ENCODE results near the gene TSPEAR. TPM values are rescaled to one million over a fixed set of nuclear protein-coding genes. Genes with fewer than 3 reads are reported as not detected.

The TSPEAR gene
- polyA plus RNA-seq, 12 donors, result 0.05 to 9.3 (median 0.18) TPM; not detected in 3

DNA sequence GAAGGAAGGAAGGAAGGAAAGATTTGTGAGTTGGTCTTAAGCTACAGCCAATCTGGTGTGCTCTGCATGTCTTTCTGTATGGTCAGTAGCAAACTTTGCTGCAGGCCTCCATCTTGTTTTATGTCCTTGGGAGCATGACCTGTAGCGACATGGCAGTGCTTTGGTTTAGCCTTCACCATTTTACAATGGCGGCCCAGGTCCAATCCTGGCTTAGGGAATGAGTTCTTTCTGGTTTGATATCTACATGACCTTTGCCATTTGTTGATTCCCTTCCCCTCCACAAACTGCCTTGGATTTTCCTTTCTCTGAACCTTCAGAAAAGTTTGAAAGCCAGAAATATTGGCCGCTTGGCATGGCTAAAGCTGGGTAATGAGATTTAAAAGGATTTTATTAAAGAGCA is 30.5 kb upstream of the TSPEAR start:
- no peak for DNase-seq

DNA sequence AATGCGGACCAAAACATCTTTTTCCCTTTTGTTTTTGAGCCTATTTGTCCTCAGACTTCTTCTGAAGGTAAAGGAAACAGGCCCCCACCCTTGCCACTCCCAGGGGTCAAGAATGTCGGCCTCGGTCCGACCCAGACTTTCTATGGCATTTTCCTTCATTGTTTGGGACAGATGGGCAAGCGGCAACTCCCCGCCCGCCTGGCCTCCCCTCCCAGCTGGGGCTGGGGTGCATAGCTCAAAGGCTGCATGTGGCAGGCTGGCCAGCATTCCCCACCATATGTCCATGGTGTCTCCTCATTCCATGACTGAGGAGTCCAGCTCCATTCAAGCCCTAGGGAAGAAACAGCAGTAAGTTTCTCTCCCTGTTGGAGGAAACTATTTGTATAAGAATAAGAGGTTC is 29.4 kb upstream of the TSPEAR start:
- no peak for DNase-seq

DNA sequence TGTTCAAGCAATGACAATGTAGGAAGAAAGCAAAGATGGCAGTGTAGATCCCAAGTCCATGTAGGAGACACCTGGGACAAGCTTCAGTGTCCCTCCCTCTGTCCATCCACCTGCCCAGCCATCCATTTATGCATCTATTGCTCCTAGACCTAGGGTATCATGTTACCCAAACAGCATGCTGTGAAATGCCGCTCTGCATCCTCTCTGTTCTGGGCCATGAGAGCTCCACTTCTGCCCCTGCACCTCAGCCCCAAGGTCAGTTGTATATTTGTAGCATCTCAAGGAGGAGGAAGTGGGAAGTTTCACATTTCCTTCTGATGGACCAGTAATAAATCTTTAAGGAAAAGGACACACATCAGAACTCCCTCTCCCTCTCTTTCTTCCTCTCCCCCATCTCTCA is 27.9 kb upstream of the TSPEAR start:
- no peak for DNase-seq

DNA sequence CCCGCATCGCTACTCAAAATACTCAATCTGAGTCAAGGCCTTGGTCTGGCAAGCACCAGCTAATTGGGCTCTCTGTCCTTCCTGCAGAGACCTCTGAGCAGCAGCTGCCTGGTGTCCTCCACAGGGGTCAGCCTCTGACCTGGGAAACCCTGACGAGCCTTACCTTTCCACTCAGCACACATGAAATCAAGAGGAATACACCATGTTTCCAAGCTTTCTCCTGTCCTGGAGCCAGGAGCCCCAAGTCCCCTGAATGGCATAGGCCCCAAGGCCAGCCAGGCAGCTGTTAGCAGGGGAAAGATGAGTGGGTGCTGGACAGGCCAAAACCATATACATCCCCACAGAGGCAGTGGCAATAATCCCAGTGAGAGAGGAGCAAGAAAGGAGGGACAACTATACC is 27.2 kb upstream of the TSPEAR start:
- DNase-seq, result no peak

DNA sequence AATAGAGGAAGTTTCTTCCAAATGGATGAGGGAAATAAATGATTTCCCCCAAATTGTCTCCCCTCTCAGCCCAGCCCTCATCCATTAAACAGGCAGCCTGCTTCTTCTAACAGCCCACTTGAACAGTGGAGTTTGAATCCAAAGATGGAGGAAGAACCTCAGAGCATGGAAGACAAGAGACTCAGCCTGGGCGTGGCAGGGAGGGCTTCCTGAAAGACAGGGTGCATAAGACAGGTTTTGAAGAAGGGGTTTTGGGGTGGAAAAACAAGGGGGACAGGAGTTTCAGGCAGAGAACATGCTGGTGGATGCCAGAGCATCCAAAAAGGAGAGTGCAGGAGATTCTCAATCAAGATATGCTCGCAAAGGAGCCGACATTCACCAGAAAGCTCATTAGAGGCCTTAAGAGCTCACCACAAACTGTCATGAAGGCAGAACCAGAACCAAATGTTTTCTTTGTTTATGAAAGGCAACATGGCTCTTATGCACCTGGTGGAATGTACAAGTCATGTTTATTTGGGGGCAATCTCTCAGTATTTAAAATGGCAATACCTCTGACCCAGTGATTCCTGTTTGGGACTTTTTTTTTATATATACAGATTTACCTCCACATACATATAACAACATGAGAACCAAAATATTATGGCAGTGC is 26.5 kb upstream of the TSPEAR start:
- DNase-seq, result no peak

DNA sequence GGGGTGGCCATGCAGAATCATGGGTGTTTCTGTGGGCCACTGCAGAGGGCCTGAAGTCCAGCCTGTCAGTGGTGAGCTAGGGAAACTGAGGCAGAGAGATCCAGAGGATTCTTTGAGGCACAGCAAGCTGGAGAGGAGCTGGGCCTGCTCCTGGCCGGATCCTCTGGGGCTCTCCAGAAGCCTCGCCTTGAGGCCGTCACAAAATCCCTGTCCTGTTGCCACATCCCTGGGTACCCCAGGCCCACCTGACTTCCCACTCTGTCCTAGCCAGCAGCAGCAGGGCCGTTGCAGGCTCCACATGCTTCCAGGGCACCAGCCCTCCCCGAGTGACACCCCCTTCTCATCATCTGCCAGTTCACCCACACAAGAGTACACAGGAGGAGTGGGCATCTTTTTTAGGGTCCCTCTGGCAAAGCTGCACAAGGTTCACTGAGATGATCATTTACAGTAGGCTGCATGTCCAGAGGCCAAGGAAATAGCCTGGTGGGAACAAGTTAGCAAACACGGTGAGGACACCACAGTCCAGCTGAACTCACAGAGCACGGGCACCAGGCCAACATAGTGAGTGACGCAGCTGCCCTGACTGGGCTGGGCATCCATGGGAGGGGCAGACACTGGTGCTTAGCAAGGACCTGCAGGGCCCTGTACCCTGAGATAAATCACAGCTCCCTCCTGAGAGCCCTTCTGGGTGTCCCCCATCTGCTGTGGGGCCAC is 25.1 kb upstream of the TSPEAR start:
- DNase-seq, result no peak

DNA sequence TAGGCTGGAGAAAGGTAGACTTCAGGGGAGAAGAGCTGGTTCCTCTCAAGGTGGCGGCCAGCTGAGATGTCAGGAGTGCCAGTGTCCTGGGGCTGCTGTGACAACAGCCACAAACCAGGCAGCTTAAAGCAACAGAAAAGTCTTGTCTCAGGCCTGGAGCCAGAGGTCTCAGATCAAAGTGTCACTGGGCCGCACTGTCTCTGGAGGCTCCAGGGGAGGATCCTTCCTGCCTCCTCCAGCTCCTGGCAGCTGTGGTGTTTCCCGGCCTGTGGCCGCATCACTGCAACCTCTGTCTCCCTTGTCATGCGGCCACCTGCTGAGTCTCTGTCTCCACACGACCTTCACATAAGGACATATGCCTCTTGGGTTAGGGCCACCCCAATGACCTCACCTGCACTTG is 24.4 kb upstream of the TSPEAR start:
- DNase-seq, result no peak

DNA sequence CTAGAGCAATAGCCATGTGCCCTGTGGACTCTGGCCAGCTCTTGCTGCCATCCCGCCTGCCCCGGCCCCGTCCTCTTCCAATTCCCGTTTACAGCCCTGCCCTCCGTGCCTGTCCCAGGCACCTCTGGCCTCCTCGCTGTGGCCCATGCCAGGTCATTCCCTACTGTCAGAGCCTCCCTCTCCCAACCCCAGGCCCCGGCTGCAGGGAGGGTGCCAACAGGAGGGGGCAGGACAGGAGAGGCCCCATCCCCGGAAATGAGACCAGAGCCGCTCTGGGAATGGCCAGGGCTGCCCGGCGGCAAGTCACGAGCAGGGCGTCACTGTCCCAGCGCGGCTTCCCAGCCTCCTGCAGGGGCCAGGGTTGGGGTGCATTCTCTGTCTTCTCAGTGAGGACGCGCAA is 23.5 kb upstream of the TSPEAR start:
- DNase-seq, result no peak

DNA sequence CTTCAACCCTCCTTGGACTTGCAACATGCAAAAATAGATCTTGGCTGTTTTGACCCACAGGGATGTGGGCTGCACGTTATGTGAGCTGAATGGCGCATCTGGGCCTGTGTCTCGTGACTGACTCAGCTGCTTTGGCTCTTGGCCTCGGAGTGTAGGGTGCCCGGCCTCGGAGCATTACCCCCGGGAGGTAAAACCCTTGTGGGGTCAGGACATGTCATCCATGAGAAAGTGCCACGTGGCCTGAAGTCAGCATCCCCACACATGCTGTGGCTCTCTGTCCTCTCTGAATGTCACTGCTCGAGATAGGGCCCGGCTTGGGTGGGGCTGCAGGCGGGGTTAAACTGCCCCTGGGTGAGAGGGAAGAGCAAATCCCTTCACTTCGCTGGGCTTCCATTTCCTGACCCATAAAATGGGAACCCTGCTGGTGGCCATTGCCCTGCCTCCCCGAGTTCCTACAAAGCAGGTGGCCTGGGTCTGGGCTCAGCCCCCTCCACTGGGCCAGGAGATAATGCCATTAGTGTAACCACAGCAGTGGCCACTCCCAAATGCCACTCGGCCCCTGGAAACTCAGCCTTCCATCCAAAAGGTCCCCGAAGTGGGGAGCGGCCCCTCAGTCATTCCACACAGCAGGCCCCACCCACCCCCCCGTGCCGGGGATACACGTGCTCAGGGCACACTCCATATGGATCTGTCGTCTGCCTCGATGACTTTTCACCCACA is 22.8 kb upstream of the TSPEAR start:
- DNase-seq, result no peak

DNA sequence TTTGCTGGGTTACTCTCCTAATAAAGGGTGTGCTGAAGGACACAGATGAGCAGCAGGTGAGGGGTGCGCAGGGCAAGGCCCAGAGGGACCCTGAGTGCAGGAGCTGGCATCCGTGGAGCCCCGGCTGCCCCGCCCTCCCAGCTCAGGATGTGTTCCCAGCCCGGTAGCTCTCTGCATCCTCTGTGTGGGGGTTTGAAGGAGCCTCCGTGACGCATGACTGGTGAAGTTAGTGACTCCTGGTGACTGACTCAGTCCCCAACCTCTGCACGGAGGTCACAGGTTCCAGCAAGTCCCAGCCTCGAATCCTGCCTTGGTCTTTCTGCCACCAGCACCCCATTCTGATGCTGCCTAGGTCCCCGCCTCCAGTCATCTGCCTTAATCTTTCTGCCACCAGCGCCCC is 21.6 kb upstream of the TSPEAR start:
- no peak for DNase-seq

DNA sequence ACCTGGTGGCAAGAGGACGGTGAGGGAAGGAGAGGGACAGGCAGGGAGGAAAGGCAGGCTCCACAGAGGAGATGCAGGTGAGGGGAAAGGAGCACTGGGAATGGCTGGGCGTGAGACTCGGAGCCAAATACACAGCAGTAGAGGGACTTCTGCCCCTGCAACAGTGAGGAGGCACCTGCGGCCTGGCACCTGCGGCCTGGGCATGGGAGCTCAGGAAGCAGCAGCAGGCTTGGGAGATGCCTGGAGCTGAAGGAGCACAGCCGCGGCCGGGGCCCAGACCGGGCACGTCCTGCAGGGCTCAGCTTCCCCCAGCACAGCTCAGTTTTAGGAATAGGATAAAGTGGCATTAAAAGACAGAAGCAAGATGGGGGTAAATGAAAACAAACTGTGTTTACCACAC is 20.9 kb upstream of the TSPEAR start:
- no peak for DNase-seq

DNA sequence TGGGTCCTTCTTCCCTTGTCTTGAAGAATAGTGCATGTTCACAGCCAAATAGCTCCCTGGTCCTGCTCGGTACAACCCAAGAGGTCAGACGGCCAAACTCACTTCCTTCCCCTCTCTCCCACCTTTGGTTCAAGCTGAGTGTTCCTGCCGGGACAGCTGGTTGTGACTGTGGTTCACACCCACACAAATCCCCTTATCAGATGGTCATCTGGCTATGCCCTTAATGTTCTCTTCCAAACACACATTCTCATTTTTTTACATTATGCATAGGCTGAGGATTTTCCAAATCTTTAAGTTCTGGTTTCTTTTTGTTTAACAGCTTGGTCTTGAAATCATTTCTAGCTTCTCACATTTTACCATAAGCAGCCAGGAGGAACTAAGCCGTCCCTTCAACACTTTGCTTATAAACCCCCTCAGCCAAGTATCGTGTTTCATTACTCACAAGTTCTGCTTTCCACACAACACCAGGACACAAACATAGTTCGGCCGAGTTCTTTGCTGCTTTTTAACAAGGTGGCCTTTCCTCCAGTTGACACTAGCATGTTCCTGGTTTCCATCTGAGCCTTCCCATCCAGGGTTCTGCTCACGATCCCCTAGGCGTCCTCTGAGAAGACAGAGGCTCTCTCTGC is 19.7 kb upstream of the TSPEAR start:
- no peak for DNase-seq

DNA sequence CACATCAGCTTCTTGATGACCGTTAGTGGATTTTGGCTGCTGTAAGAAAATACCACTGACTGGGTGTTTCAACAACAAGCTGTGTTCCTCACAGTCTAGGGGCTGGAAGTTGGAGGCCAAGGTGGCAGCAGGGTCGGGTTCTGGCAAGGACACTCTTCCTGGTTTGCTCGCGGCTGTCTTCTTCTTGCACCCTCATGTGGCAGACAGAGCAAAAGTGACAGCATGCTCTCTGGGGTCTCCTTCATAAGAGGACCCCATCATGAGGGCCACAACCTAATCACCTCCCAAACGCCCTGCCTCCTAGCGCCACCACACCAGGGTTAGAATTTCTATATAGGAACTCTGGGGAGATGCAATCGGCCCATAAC is 18.6 kb upstream of the TSPEAR start:
- DNase-seq, result no peak

DNA sequence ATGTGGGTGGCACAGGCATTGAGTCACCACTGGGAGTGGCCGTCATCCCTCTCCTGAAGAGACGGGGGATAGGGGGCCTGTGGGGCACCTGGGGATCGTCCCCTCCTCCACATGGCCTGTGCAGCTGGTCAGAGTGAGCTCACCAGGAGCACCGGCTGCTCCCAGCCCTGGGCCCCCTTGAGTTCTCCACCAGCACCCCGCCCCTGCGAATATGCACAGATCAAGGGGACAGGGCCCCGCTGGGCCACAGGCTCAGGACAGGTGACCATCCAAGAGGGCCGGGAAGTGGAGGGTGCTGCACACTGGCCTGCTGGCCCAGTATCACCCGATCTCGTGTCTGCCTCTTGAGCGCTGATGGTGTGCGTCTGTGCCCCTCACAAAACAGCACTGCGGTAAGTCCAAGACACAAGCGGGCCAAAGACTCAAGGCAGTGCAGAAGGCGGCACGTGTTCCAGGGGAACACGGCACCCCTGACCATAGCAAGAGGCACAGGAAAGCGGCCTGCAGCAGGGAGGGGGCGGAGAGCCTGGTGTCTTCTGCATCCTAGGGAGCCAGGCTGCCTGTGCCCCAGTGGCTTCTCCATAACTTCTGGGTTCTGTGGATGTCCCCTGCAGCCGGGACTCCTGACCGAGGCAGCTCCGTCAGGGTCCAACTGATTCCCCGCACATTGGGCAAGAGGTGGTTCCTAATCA is 18.1 kb upstream of the TSPEAR start:
- DNase-seq, result no peak

DNA sequence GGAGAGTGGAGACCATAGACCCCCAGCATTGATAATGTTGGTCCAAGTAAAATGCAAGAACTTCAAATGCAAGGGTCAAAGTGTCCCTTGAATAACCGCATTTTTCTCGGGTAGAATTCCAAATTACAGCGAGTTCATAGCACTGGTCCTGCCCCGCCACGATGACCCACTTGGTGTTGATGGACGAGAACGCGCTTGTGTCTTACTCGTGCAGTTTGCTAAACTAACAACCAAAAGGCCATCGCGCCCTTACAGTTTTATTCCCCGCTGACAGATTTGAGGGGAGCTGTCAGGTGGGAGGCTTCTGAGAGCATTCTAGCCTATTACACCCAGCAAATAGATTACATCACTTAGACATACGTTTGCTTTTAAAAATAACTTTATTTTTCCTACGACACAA is 17.3 kb upstream of the TSPEAR start:
- DNase-seq, result no peak

DNA sequence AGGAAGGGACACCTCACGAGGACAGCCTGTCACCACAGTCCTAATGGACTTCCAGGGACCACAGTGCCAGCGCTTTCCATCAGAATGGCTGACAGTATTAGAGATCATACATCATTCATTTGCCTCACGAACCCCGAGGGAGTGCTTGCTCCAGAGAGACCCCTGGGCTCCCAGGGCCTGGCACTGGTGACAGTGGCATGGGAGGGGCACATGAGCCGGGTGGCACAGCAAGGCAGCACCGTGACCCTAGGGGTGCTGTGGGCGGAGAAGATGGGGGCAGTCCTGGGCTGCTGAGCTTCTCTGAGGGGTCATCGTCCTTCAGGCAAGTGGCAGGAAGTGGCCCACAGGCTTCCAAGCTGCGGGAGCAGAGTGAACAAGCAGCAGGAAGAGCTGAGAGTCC is 16.4 kb upstream of the TSPEAR start:
- no peak for DNase-seq

DNA sequence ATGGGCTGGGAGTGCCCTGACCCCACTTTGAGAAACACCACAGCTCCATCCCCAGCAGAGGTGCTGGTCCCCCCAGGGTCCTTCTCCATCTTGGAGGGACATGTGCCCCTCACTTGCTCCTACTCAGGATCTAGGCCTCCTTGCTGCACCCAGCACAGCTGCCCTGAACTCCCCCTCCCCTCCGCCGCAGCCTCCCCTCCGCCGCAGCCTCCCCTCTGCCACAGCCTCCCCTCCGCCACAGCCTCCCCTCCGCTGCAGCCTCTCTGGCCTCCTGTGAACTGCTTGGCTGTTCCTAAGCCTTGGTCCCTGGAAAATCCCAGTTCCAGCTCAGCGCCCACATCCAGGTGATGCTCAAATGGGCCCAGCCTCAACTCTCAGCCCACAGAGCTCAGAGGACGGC is 15.9 kb upstream of the TSPEAR start:
- no peak for DNase-seq

DNA sequence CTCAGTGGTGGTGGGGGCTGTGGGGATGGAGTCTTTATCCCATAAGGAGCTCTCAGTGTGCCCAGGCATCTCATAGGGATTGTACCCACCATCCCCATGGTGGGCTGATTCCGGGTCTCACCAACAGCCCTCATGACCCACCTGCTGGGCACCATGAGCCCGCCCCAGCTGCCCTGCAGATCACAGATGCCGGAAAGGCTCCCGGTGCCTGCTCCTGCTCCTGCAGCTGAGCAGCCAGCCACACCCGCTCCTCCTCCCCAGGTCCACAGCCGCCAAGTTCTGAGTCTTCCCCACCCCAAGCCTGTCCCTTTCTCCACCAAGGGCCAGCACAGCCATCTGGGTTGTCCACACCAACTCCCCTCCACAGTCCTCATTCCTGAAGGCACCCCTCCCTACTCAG is 15.5 kb upstream of the TSPEAR start:
- no peak for DNase-seq

DNA sequence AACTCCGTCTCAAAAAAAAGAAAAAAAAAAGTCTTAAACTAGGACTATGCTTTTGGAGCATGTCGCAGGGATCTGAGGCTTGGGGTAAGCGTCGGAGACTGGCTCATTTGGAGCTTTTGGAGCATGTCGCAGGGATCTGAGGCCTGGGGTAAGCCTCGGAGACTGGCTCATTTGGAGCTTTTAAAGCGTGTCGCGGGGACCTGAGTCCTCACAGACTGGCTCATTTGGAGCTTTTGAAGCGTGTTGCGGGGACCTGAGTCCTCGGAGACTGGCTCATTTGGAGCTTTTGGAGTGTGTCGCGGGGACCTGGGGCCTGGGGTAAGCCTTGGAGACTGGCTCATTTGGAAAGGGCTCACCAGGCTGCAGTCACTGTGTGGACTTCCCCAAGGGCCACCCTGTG is 13.6 kb upstream of the TSPEAR start:
- DNase-seq, result no peak

DNA sequence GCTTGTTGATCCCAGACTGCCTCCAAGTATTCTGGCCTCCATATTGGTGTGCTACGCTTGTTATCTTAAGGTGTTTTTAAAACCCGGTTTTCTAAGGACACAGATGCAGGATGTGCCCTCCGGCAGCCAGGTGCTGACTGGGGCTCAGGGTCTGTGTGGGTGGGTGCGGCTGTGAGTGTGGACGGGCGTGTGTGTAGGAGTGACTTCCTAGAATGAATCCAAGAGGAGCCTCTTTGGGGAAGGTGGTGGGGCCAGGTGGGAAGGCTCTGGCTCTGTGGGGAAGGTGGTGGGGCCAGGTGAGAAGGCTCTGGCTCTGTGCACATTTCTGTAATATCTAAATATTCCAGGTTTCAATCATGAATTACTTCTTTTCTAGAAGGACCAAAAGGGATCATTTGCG is 12.8 kb upstream of the TSPEAR start:
- no peak for DNase-seq

DNA sequence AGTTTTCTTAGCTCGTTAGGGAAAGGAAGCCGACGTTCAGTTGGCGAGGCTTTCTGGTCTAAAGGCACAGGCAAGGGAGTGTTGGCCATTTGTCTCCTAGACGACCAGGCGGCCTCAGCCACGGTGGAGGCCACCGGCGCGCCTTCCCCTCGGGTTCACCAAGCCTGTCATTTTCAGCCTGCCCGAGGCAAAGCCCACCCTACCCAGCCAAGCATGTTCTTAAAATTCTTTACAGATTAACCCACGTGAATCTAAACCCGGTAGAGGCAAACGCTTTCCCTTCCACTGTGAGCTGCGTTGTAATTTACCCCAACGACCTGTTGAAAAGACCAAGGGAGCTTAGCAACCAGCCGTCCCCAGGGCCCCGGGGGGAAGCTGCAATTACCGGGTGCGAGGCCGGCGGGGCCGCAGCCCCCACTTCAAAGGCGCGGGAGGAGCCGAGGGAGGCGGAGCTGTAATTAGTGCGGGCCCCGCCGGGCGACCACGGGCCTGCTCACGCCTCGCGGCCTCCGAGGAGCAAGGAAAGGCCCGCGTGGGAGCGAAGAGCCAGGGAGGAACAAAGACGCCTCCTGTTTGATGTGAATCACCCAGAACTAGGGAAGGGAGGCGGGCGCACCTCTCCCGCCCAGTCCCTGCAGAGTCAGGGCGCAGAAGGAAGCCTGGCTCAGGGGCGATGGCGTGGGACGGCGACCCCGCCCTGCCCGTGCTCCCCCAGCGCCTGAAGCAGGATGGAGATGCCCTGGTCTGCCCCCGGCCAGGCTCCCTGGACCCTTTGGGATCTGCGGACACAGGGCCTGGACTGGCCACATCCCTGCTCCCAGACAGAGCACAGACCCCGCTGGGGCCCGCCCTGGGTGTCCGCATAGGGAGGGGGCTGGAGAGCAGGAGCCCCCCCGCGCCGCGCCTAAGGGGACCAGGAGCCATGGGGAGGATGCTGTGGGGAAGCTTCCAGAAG is 12.1 kb upstream of the TSPEAR start:
- DNase-seq, result no peak

All from muscle of arm (tissue), 12 donors.